ENCODE results near the gene GNPNAT1. TPM values are rescaled to one million over a fixed set of nuclear protein-coding genes. Genes with fewer than 3 reads are reported as not detected.

Gene GNPNAT1
- total and polyA plus RNA-seq, 2 experiments from 2014 or later, result 44.4 to 68.7 TPM

DNA sequence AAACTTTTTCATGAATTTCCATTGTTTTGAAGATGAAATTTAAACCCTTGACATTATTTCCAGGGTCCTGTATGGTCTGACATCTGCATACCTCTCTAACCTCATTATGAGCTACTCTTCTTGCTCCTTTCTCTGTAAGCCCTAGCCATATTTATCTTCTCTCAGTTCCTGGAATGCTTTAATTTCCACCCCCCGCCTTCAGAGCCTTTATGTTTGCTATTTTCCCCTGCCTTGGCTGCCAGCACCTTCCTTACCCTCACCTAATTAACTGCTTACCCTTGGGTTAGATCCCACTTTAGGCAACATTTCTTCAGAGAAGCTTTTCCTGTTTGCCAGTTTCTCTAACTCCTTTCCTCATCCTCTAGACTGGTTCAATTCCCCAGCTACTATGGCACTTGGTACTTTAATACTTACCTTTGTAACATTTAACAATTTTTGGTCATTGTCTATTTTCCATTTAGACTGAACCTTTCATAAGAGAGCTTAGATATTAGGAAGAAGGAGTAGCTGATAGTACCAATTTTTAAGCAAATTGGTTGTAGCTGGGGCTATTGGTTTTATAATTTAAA, 55.4 kb downstream of the GNPNAT1 start:
- peak overlapping the region; percentile 20; the same call in 1 of the 2 replicates for H3K27ac Mint-ChIP-seq
- peaks cover 49% of the 10 kb centered on the region for H3K4me1 Mint-ChIP-seq

More for the DNA sequence above, 55.4 kb downstream of the GNPNAT1 start:
- peaks cover 100% of the 10 kb centered on the region for H3K79me2 ChIP-seq (replicated peaks; ENCODE audit: insufficient read depth)
- H3F3A ChIP-seq (replicated peaks; ENCODE audit: low read depth), result no peaks in the 10 kb centered on the region
- peak overlapping the region; percentile 22; the same call in 1 of the 2 replicates for H3K4me2 ChIP-seq
- peaks cover 44% of the 10 kb centered on the region for H3K36me3 Mint-ChIP-seq (ENCODE audit: low read depth)
- peak overlapping the region; percentile 10 for H3K4me3 ChIP-seq
- H3K36me3 ChIP-seq (ENCODE audit: insufficient read depth), result no peaks in the 10 kb centered on the region
- H3K9me3 Mint-ChIP-seq, result no peaks in the 10 kb centered on the region
- H3K4me3 Mint-ChIP-seq, result peak overlapping the region; percentile 26; the same call in 2 of the 3 replicates
- peaks cover 1% of the 10 kb centered on the region for H3K27me3 Mint-ChIP-seq (ENCODE audit: insufficient read depth, low read depth, poor library complexity)
- H3K27me3 ChIP-seq (ENCODE audit: insufficient read depth), result no peaks in the 10 kb centered on the region
- ATAC-seq (peak; percentile 31), DNase-seq (ENCODE audit: low spot score) (peak; percentile 29)
- peaks cover 5% of the 10 kb centered on the region; the same call in 1 of the 2 replicates for H4K20me1 ChIP-seq (replicated peaks; ENCODE audit: insufficient read depth)
- no peaks in the 10 kb centered on the region for H3K9me2 ChIP-seq (ENCODE audit: insufficient read depth)
- H3K27ac ChIP-seq (ENCODE audit: low read depth), result peak overlapping the region; percentile 5
- peaks cover 26% of the 10 kb centered on the region for H3K4me1 ChIP-seq (ENCODE audit: insufficient read depth)
- H2AFZ ChIP-seq, result no peak overlapping the region
- TF ChIP-seq CREB1 (CRISPR knock-in tag; IDR thresholded peaks at IDR 0.05; ENCODE audit: low read depth) (no peak), JUNB (IDR thresholded peaks at IDR 0.05; ENCODE audit: unreplicated experiment) (no peak), STAT1 (IDR thresholded peaks at IDR 0.05; ENCODE audit: unreplicated experiment) (no peak), ETS1 (IDR thresholded peaks at IDR 0.05) (no peak), EZH2 (IDR thresholded peaks at IDR 0.05; ENCODE audit: low read depth, unreplicated experiment) (no peak), CTCF (conservative IDR thresholded peaks at IDR 0.05; ENCODE audit: low read depth in 2 of 2) (no peak), ZNF114 (CRISPR knock-in tag; IDR thresholded peaks at IDR 0.05) (no peak), REST (IDR thresholded peaks at IDR 0.05; ENCODE audit: unreplicated experiment) (no peak), EZH2phosphoT487 (IDR thresholded peaks at IDR 0.05; ENCODE audit: unreplicated experiment) (no peak), ZNF462 (CRISPR knock-in tag; IDR thresholded peaks at IDR 0.05) (no peak), POLR2AphosphoS5 (IDR thresholded peaks at IDR 0.05; ENCODE audit: low read depth) (no peak), NANOG (IDR thresholded peaks at IDR 0.05; ENCODE audit: borderline replicate concordance) (no peak), ZNF331 (CRISPR knock-in tag; IDR thresholded peaks at IDR 0.05; ENCODE audit: low read depth) (no peak)
